Breast epithelium (tissue), 4 donors: ENCODE results near the gene LRRFIP2. TPM values are rescaled to one million over a fixed set of nuclear protein-coding genes. Genes with fewer than 3 reads are reported as not detected.

Experiments used
- DNase-seq, 2 donors: peaks; one replicate each; pipeline ENCODE4 v3.0.0-alpha.2; 2019; ENCODE audit warnings: low spot score in 2 of 2
- H3K27ac ChIP-seq, 2 donors: fragments of 200-600 bp; sonication (generic) in 1 of 2; one replicate each; pipeline ENCODE4 v1.5.1; 2016 to 2019; ENCODE audit warnings: mild to moderate bottlenecking in 1 of 2
- H3K27me3 ChIP-seq, 2 donors: fragments of 200-600 bp; sonication (generic) in 1 of 2; one replicate each; pipeline versions ENCODE4 v1.5.1 to v1.6.0; 2017 to 2019; ENCODE audit warnings: control low read depth in 1 of 2, mild to moderate bottlenecking in 1 of 2
- H3K36me3 ChIP-seq: fragments of 200-600 bp; one replicate; pipeline ENCODE4 v1.5.1; 2019
- H3K4me1 ChIP-seq, 2 donors: fragments of 200-600 bp; sonication (generic); one replicate each; pipeline ENCODE4 v1.5.1; 2016 to 2019; ENCODE audit warnings: control low read depth in 1 of 2
- H3K4me3 ChIP-seq, 3 donors: fragments of 200-600 bp; sonication (generic); 1 replicate in 2 of 3; 2 replicates in 1 of 3; pipeline ENCODE4 v1.5.1; 2016 to 2019; ENCODE audit warnings: mild to moderate bottlenecking in 3 of 3, moderate library complexity in 2 of 3
- H3K9me3 ChIP-seq, 2 donors: fragments of 200-600 bp; sonication (generic) in 1 of 2; one replicate each; pipeline ENCODE4 v1.5.1; 2016 to 2019; ENCODE audit warnings: control low read depth in 1 of 2
- POLR2A ChIP-seq: fragments of 450-650 bp; IDR thresholded peaks from one replicate; pipeline ENCODE4 v1.6.1; 2016; ENCODE audit warnings: antibody characterized with exemption, mild to moderate bottlenecking, moderate library complexity
- POLR2AphosphoS5 ChIP-seq, 3 donors: sonication (generic); formaldehyde crosslinking; IDR thresholded peaks; one replicate each; pipeline ENCODE4 v1.6.1; 2017; ENCODE audit warnings: antibody characterized with exemption in 3 of 3
- intact Hi-C: fragments of 100-400 bp; cut with DNase I; formaldehyde crosslinking; loops from one replicate; pipeline ENCODE4 v1.15.1; 2023; ENCODE audit warnings: low total_unique reads
- total RNA-seq, 3 donors: library from RNA; depleted of rRNA; stranded (reverse); fragments of >200 nt; gene quantifications; one replicate each; pipeline ENCODE4 v1.1.0, GENCODE V29; 2016
- TF ChIP-seq, protein P1 (sequence below), 3 donors: fragments of 450-650 bp; IDR thresholded peaks; one replicate each; pipeline ENCODE4 v1.5.1; 2016 to 2017; ENCODE audit warnings: antibody characterized with exemption in 3 of 3, mild to moderate bottlenecking in 3 of 3, moderate library complexity in 3 of 3

LRRFIP2 gene
- total RNA-seq, 3 donors from 2014 or later = 50.2 to 65.9 (median 65.9) TPM

- Histone ChIP-seq H3K27ac (no peak overlapping the region), H3K27me3 (no peaks in the 10 kb centered on the region), H3K9me3 (peaks cover 0 to 1% of the 10 kb centered on the region in 2 donors), H3K36me3 (peaks cover 6% of the 10 kb centered on the region), H3K4me1 (no peaks in the 10 kb centered on the region), H3K4me3 (no peak overlapping the region)
- TF ChIP-seq POLR2AphosphoS5 (IDR thresholded peaks at IDR 0.05) (no peak), POLR2A (no peak)
- TF ChIP-seq, protein P1, sequence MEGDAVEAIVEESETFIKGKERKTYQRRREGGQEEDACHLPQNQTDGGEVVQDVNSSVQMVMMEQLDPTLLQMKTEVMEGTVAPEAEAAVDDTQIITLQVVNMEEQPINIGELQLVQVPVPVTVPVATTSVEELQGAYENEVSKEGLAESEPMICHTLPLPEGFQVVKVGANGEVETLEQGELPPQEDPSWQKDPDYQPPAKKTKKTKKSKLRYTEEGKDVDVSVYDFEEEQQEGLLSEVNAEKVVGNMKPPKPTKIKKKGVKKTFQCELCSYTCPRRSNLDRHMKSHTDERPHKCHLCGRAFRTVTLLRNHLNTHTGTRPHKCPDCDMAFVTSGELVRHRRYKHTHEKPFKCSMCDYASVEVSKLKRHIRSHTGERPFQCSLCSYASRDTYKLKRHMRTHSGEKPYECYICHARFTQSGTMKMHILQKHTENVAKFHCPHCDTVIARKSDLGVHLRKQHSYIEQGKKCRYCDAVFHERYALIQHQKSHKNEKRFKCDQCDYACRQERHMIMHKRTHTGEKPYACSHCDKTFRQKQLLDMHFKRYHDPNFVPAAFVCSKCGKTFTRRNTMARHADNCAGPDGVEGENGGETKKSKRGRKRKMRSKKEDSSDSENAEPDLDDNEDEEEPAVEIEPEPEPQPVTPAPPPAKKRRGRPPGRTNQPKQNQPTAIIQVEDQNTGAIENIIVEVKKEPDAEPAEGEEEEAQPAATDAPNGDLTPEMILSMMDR (IDR thresholded peaks at IDR 0.05) = no peak
- no peak for DNase-seq
- intact Hi-C loops = no loop called here
These were observed 132.7 kb downstream of the LRRFIP2 start for GRCh38 chr3:37041546-37042195.

DNA sequence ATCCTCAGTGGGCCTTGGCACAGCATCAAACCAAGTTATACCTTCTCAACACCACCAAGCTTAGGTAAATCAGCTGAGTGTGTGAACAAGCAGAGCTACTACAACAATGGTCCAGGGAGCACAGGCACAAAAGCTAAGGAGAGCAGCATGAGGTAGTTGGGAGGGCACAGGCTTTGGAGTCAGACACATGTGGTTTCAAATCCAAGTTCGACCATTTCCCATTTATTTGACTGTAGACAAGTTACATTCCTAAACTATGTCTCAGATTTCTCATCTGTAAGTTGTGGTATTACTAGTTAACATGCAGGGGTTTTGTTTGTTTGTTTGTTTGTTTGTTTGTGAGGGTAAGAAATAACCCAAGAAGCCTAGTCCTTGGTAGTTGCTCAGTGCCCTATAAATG, 134.2 kb downstream of the LRRFIP2 start:
- DNase-seq = no peak
- Histone ChIP-seq H3K36me3 (peaks cover 6% of the 10 kb centered on the region), H3K9me3 (peaks cover 8 to 15% of the 10 kb centered on the region in 2 donors), H3K27me3 (no peaks in the 10 kb centered on the region), H3K4me1 (no peaks in the 10 kb centered on the region), H3K27ac (no peak overlapping the region), H3K4me3 (no peak overlapping the region)
- intact Hi-C loops = no loop called here
- no peak for TF ChIP-seq POLR2A
- TF ChIP-seq, protein P1 (IDR thresholded peaks at IDR 0.05) = no peak
- no peak for TF ChIP-seq POLR2AphosphoS5 (IDR thresholded peaks at IDR 0.05)

- H3K36me3 ChIP-seq = peaks cover 6% of the 10 kb centered on the region
- H3K4me1 ChIP-seq = no peaks in the 10 kb centered on the region
- H3K27me3 ChIP-seq = no peaks in the 10 kb centered on the region
- no peak for DNase-seq
- H3K27ac ChIP-seq = no peak overlapping the region
- TF ChIP-seq, protein P1 (IDR thresholded peaks at IDR 0.05) = no peak
- TF ChIP-seq POLR2A (no peak), POLR2AphosphoS5 (IDR thresholded peaks at IDR 0.05) (no peak)
- H3K9me3 ChIP-seq = peaks cover 9 to 15% of the 10 kb centered on the region in 2 donors
- intact Hi-C loops = no loop called here
- H3K4me3 ChIP-seq = no peak overlapping the region
These were observed 135.1 kb downstream of the LRRFIP2 start for GRCh38 chr3:37039161-37039846.

GRCh38 chr3:37037352-37037751, 137.0 kb downstream of the LRRFIP2 start:
- intact Hi-C loops = no loop called here
- Histone ChIP-seq H3K27me3 (no peaks in the 10 kb centered on the region), H3K27ac (no peak overlapping the region), H3K36me3 (peaks cover 6% of the 10 kb centered on the region), H3K9me3 (peaks cover 9 to 15% of the 10 kb centered on the region in 2 donors), H3K4me1 (no peaks in the 10 kb centered on the region), H3K4me3 (no peak overlapping the region)
- TF ChIP-seq POLR2A (no peak), POLR2AphosphoS5 (IDR thresholded peaks at IDR 0.05) (no peak)
- TF ChIP-seq, protein P1 (IDR thresholded peaks at IDR 0.05) = no peak
- no peak for DNase-seq

DNA sequence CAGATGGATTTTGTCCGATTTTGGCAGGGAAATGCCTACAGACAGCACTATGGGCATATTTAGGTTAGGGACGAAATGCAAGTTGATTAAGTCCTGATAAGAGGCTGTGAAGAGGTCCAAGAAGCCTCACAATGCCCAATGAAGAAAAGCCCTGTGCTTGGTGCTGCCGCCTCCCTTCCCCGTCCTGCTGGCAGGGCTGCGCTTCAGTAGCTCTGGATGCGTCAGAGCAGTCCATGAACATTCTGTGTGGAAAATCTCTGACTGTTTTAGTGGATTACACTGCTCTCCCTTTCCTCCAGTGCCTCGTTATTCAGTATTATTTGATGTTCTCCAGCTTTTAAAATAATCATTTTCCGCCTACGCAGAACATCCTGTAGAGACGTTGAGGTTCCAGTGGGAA, 141.4 kb downstream of the LRRFIP2 start:
- H3K4me1 ChIP-seq = no peaks in the 10 kb centered on the region
- no peaks in the 10 kb centered on the region for H3K36me3 ChIP-seq
- intact Hi-C loops = no loop called here
- no peak for DNase-seq
- TF ChIP-seq POLR2A = no peak
- TF ChIP-seq, protein P1 (IDR thresholded peaks at IDR 0.05) = no peak
- peak overlapping the region in 1 of 2 donors; percentile 33 for H3K27ac ChIP-seq
- no peak overlapping the region for H3K4me3 ChIP-seq
- peaks cover 9 to 15% of the 10 kb centered on the region in 2 donors for H3K9me3 ChIP-seq
- no peaks in the 10 kb centered on the region for H3K27me3 ChIP-seq
